GM21360 (cell line): ENCODE results near the gene CDK19.

Experiments used
- ATAC-seq: cut with Tn5 transposase; IDR thresholded peaks from one replicate; pipeline ENCODE4 v1.9.1; 2021; ENCODE audit warnings: mild to moderate bottlenecking, moderate library complexity; ENCODE audit not compliant: unreplicated experiment

The CDK19 gene

DNA sequence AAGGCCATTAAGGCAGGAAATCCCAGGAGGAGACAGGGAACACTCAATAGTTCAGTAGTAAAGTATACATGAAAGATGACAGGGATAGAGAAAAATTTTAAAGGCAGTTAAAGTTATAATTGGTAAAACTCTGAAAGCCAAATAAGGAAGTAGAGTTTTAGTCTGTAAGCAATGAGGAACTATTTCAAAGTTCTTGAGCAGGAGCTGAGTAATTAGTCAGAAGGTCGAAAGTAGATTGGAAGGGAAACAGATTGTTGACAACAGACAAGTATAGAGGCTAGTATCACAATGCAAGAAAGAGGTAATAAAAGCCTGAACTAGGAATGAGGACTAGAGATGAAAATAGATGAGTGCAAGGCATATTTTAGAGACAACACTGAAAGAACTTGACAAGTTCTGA lies 150.3 kb downstream of the CDK19 start:
- ATAC-seq = no peak

DNA sequence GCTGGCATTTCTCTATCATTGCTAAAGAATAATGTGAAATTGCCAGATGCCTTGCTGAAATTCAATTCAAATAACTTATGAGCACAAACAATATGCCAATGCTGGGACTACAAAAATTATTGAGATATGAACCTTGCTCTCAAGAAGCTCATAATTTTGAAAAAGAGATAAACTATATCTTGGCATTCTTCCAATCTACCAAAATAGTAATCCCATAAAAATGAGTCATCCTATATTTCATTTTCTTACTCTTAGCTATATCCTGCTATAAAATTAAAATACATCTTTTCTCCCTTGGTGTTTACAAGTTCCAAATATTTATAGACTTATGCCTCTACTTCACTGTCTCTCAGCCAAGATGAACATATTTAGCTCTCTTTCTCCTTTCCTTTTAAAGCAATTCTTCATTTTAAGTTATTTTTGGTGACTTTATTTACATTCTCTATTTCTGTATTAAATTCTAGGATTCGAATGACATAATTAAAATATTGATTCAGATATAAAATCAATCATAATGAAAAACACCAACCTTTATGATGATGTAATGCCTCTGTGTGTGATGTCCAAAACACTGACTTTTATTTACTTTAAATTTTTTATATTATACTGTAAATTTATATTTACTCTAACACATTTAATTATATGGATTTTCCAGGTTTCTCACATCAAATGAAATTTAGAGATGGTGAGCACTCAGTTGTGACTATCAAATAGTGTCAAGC lies 152.6 kb downstream of the CDK19 start:
- no peak for ATAC-seq

DNA sequence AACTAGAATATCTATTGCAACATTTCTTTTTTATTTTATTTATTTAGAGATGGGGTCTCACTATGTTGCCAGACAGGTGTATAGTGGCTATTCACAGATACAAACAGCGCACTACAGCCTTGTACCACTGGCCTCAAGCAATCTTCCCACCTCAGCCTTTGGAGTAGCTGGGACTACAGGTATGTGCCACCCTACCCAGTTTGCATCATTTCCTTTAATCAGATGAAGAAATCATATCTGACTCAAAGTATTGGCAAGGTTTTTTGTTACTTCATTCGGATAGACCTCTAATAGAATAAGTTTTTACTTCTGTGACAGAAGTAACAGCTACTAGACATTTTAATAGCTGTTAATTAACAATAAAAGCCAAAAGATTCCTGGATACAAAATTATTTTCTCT lies 153.9 kb downstream of the CDK19 start:
- no peak for ATAC-seq

DNA sequence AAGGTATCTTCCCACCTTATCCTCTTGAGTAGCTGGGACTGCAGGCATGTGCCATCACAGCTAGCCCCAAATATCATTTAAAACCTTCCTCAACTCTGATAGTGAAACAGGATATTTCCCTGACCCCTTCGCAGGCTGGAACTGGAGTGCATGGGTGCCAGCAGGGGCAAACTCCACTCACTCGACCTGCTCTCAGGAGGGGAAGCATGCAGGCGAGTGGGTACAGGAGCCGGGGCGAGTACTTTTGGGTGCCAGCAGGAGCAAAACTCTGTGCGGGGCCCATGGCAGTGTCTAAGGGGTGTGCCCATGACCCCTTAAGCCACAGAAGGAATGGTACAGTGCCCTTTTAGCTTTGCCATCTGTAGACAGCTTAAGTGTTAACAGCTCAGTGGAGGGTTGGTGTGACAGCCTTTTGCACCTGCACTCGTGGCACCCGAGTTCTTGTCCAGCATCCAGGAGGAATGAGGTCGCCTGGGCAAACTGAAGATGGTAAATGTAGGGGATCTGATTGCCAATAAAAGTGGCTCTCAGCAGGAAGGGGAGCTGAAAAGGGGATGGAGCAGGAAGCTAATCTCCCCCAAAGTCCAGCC lies 155.1 kb downstream of the CDK19 start:
- no peak for ATAC-seq

DNA sequence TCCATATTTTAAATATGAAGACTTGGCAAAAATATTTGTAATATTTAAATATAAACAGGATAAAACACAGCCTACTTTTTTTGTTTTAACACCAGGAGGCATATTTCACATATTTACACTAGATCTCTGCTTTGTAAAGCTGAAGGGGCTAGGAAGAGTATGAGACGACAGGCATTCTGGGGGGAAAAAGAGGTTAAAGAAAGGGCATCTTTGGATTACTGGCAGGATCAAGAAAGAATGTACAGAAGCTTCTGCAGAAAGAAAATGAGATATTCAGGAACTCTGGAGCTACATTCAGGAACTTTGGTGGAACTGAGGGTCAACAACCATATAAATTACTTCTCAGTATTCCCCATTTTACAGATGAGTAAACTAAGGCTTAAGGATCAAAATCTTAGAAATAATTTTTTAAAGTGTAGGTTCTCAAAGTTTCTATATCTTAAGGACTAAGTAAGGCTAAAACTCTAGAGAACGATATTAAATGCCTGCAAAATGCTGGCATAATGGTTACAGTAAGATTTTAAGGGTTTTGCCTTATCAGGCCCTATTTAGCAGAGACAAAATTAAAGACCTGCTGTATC lies 156.5 kb downstream of the CDK19 start:
- no peak for ATAC-seq

DNA sequence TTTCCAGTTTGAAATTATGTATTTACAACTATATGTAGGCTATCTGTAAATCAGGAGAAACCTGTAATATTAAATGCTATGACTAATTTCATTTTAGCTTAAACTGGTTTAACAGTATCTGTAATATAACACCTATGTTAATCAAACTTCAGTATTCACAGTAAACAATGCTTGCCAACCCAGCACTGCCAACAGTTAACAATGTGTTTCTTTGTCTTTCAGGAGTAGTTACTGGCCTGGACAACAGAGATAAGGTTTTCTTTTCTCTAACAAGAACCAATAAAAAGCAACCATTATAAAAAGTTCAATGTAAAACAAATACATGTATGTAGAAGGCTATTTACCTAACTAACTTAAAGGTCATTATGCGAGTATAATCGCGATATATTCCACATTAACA lies 158.8 kb downstream of the CDK19 start:
- no peak for ATAC-seq

DNA sequence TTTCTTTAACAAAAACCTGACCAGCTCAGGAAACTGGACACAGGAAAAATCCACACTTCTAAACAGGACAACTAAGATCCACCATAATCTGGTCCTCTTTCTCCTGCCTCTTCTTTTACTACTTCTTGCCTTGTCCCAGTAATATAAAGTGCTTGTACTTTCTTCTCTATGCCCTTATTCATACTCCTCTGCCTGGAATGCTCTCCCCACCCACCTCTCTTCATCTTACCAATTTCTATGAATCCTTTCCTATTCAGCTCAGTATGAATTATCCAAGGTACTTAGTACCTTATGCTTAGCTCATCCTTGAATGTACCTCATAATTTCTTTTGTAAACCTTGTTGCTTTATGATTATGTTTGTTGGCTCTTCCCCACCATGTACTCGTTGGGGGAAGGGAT lies 159.4 kb downstream of the CDK19 start:
- ATAC-seq = no peak

DNA sequence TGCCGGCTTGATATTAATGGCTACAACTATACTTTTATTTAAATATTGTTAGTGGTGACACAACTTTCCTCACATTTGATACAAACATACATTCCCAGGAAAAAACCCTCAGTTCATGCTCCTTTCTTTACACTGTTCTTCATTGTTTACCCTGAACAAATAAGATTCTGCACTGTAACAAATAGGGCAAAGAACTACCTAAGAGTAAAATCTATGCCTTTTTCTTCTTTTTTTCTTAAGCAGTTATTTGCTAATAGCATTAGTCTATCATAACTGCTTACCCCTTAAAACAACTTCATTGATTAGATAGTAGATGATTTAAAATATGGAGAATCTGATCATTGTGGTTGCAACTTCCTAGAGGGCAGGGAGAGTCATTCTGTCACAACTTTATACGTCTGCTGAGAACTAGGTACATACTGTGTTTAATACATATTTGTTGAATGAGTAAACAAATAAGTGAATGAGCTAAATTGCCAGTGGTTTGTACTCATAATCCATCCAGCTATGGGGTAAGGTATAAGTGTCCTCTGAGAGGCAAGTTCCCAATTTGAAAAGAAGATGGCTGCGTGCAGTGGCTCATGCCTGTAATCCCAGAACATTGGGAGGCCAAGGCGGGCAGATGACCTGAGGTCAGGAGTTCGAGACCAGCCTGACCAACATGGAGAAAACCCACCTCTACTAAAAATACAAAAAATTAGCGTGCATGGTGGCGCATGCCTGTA lies 161.0 kb downstream of the CDK19 start:
- ATAC-seq = no peak

DNA sequence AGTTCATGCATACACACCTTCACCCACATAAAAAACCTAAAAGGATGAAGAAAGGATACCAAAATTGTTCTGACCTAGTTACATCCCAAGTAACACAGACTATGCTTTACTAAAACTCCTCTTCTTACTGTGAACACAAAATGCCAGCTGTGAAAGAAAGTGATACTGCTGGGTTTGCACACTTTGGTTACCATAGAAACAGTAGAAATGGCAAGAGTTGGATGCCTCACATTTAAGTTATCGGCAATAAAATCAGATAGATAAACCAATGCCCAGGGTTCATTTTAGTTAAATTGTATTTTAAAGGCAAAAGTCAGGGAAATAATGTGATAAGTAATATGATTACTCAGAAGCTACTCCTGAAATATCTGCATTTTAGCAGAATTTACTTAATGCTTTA lies 161.9 kb downstream of the CDK19 start:
- no peak for ATAC-seq

DNA sequence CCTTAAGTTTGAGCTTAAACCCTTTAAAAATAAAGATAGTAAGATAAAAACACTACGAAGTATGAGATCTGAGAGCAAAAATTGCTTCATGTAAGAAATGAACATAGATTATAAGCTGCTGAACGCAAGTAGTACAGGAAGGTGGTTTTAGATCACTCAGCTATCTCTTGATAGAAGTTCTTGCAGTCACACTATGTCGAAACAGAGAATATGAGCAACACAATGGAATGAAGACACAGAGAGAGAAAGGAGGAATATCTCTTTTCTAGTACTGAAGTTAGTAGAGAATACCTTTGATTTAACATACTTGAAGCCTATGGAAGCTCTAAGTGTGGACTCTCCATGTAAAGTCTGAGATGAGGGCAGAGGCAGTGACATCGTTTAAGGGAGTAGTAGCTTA lies 162.7 kb downstream of the CDK19 start:
- ATAC-seq = no peak

DNA sequence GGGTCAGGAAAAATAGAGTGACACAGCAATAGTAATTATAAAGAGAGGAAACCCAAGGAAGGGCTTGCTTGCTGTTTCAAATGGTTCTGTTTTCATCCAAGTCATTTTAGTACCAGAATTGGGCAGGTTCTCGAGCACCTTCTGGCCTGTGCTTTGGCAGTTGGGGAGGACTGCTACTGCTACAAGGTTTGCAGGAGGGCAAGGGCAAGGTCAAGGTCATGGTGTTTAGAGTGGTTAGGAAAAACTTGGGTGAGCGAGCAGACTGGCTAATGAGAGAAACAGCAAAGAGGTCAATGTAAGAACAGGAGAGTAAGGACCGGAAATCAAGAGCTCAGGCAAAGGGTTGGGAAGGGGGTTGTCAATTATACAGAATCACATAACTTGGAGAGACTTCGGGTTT lies 164.5 kb downstream of the CDK19 start:
- ATAC-seq = no peak

DNA sequence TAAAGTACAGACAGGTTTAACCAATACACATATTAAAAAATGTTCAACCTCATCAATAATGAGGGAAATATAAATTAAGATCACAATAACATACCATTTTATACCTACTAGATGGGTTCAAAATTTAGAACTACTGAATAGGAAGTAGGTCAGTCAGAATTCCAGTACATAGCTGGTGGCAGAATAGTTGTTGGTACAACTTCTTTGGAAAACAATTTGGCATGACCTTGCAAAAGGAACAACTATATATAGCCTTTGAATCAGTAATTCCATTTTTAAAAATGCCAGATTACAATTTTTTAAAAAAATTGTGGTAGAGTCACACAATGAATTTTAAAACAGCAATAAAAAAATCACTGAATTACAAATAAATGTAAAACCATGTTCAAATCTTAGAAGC lies 165.6 kb downstream of the CDK19 start:
- ATAC-seq = no peak

DNA sequence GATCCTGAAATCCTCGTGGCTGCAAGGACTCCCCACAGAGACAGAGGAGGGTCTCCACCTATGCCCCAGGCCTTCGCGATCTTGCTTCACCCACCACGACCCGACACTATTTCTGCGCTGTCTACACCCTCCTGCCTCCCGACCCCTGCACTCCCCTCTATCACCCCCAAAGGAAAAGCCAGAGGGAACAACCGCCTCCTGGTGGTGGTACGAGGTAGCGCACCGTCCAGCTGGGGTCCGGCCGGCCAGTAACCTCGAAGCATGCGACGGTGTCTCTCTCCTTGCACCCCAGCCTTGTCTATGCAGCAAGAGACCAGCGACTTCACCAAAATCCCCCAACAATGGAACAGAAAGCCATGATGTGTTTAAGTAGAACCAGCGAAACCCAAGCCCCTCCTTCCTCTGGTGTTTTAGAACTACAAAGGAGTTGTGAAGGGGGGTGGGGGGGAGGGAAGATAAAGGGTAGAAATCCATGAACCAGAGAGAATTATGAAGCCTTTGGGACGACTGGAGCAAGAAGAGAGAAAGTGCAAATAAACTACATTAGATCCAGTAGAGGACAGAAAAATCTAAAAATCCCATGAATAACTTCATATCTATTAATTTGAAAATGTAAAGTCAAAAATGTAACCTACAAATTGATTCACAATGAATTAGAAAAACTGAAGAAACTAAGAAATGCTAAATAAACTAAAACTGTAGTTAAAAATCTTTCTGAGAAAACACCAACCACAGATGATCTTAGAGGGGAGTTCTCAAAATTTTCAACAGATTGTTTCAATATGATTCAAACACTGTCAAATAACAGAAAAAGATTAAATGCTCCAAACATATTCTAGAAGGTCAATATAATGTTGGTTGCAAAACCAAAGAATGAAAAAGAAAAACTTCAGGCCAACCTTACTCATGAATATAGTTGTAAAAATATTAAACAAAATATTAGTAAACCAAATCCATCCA lies 168.0 kb downstream of the CDK19 start:
- ATAC-seq = no peak

DNA sequence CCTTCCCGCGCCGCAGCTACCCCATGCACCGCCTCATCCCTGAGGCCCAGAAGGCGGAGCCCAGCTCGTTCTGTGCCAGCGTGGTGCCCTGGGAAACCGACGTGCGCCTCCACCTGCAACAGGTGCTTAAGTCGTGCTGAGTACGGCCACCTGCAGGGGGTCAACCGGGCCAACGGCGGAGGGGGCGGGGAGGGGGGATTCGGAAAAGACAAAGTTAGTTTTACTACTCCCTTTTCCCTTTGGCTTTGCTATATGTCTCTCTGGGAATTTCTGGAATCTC lies 168.9 kb downstream of the CDK19 start:
- no peak for ATAC-seq

DNA sequence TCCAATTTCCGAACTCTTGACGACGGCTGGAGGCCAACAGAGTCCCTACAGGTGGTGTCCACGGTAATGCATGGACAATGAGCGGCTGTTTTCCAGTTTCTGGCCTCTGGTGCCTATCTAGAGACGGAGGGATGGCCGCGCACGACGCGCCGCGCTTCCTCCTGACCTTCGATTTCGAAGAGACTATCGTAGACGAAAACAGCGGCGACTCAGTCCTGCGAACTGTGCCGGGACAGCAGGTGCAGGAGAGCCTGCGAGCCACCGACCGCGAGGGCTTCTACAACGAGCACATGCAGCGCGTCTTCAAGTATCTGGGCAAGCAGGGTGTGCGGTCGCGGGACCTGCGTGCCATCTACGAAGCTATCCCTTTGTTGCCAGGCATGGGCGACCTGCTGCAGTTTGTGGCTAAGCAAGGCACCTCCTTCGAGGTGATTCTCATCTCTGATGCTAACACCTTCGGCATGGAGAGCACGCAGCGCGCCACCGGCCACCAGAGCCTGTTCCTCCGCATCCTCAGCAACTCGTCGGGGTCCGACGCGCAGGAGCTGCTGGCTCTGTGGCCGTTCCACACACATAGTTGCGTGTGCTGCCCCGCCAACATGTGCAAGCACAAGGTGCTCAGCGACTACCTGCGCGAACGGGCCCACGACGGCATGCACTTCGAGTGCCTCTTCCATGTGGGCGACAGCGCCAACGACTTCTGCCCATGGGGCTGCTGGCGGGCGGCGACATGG lies 169.4 kb downstream of the CDK19 start:
- ATAC-seq = no peak

DNA sequence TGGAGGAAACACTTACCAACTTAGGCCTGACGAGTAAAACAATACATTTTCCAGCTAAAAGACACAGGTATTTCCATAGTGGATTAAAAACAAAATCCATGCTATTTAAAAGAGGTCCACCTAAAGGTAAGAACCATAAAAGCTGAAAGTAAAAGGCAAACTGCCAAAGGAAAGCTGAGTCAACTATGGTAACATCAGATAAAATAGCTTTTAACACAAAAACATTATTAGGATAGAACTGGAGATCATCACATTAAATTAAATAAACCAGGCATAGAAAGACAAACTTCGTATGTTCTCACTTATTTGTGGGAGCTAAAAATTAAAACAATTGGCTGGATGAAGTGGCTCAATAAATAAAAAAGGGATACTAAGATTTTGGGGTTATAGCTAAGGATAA lies 172.1 kb downstream of the CDK19 start:
- ATAC-seq = no peak

DNA sequence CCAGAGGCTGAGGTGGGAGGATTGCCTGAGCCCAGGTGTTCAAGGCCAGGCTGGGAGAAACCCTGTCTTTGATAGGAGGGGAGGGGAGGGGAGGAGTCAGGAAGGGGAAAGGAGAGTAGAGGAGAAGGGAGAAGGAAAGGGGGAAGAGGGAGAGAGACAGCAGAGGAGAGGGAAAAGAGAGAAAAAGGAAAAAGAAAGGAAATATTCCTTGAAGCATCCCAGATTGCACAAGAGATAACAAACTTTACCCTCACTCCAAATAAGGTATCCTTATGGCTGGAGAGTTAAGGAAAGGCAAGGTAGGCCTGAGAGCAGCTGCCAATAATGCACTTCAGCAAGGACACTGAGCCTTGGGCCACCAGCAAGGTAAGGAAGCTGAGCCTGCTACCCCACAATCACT lies 172.6 kb downstream of the CDK19 start:
- no peak for ATAC-seq

DNA sequence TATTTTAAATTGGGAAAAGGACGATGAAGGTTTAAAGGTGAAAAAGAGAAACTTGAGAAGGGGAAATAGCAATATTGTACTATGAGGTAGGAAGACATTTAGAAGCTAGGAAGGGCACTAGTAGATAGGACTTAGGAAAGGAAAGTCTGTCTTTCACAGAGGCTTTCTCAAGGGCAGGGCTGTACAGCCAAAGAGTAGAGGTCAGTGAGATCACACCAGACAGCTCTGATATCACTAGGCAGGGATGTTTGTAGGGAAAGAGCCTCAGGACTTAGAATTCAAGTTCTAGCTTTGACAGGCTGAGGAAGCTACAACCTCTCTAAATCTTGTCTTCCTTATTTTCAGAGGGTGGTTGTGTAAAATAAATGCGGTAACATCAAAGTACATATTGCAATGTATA lies 178.5 kb downstream of the CDK19 start:
- no peak for ATAC-seq

DNA sequence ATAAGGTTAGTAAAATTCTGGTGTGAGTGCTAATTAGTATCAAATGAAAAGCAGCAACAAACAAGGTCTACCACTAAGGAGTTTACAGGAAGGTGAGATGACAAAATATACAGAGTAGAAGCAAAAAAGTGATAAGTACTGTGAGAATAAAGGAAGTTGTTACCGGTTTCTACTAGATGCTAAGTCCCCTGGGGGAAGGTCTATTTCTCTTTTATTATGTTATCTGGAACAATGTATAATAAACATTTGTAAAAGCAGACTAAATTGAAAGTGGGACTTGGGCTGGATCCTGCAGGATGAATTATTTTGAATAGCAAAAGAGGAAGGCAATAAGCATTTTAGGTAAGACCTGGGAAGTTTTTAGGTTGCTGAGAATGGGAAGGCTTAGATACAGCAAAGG lies 180.2 kb downstream of the CDK19 start:
- no peak for ATAC-seq

DNA sequence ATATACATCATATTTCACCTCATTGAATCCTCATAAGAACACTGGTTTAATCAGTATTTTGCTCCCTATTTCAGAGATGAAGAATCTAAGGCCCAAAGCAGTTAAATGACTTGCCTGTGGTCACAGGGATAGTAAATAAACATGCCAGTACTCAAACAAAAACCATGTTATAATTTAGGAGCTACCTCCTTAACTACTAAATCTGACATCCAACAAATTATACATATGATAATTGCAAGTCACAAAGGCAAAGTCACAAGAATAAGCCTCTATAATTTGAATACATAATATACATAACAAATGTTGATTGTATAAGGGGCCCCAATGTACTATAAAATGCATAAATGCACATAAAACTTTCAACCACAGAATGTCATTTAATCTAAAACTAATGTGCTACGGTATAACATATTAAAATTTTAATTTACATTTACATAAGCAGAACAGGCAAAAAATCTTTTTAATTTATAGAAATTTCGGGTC lies 181.5 kb downstream of the CDK19 start:
- no peak for ATAC-seq
